Measurements from ENCODE around the gene WEE2. TPM values are rescaled to one million over a fixed set of nuclear protein-coding genes. Genes with fewer than 3 reads are reported as not detected.

Gene WEE2
- total and polyA plus RNA-seq, 4 donors, result not detected

- ATAC-seq (ENCODE audit: insufficient read depth, low FRiP score) (no peak), DNase-seq (no peak)
- no peaks in the 10 kb centered on the region for H3K9me3 ChIP-seq (ENCODE audit: control insufficient read depth in 4 of 4, insufficient read depth in 3 of 4, low read length in 3 of 4)
- H3K9ac ChIP-seq (ENCODE audit: insufficient read depth in 1 of 2, low read length in 2 of 2), result no peak overlapping the region
- TF ChIP-seq CTCF (IDR thresholded peaks at IDR 0.05; ENCODE audit: control extremely low read depth, extremely low read depth), result no peak
- H3K27ac ChIP-seq (ENCODE audit: low read depth in 1 of 2, low read length in 1 of 2), result no peak overlapping the region
- H3K4me3 ChIP-seq, result no peak overlapping the region
- 94 to 96% methylated on average over 1 of the region's 1 CpG for WGBS, 2 donors
- H3K36me3 ChIP-seq (ENCODE audit: control insufficient read depth in 4 of 4, insufficient read depth in 4 of 4, low read length in 4 of 4), result no peaks in the 10 kb centered on the region
- H3K4me1 ChIP-seq (ENCODE audit: control insufficient read depth in 5 of 5, insufficient read depth in 5 of 5, low read length in 5 of 5), result no peaks in the 10 kb centered on the region
- no peaks in the 10 kb centered on the region for H3K27me3 ChIP-seq (ENCODE audit: control insufficient read depth in 3 of 3, insufficient read depth in 3 of 3, low read length in 2 of 3)
Observed at GRCh38 chr7:141717450-141717849, 9.3 kb downstream of the WEE2 start.

GRCh38 chr7:141722529-141722928 lies 14.4 kb downstream of the WEE2 start:
- DNase-seq (no peak), ATAC-seq (ENCODE audit: insufficient read depth, low FRiP score) (no peak)
- no peak overlapping the region for H3K27ac ChIP-seq (ENCODE audit: low read depth in 1 of 2, low read length in 1 of 2)
- no peaks in the 10 kb centered on the region for H3K27me3 ChIP-seq (ENCODE audit: control insufficient read depth in 3 of 3, insufficient read depth in 3 of 3, low read length in 2 of 3)
- H3K4me1 ChIP-seq (ENCODE audit: control insufficient read depth in 5 of 5, insufficient read depth in 5 of 5, low read length in 5 of 5), result no peaks in the 10 kb centered on the region
- H3K9ac ChIP-seq (ENCODE audit: insufficient read depth in 1 of 2, low read length in 2 of 2), result no peak overlapping the region
- no peak overlapping the region for H3K4me3 ChIP-seq
- TF ChIP-seq CTCF (IDR thresholded peaks at IDR 0.05; ENCODE audit: control extremely low read depth, extremely low read depth), result no peak
- no peaks in the 10 kb centered on the region for H3K36me3 ChIP-seq (ENCODE audit: control insufficient read depth in 4 of 4, insufficient read depth in 4 of 4, low read length in 4 of 4)
- WGBS, 2 donors, result 92 to 99% methylated on average over 2 of the region's 2 CpGs
- no peaks in the 10 kb centered on the region for H3K9me3 ChIP-seq (ENCODE audit: control insufficient read depth in 4 of 4, insufficient read depth in 3 of 4, low read length in 3 of 4)

GRCh38 chr7:141729020-141729419 lies 20.9 kb downstream of the WEE2 start:
- no peak for TF ChIP-seq CTCF (IDR thresholded peaks at IDR 0.05; ENCODE audit: control extremely low read depth, extremely low read depth)
- ATAC-seq (ENCODE audit: insufficient read depth, low FRiP score), result no peak
- WGBS, 2 donors, result 90 to 96% methylated on average over 1 of the region's 1 CpG

GRCh38 chr7:141731476-141732149 lies 23.5 kb downstream of the WEE2 start:
- TF ChIP-seq CTCF (IDR thresholded peaks at IDR 0.05; ENCODE audit: control extremely low read depth, extremely low read depth), result no peak
- 86 to 89% methylated on average over 24 of the region's 24 CpGs for WGBS, 2 donors
- H3K27ac ChIP-seq (ENCODE audit: low read depth in 1 of 2, low read length in 1 of 2), result no peak overlapping the region

More at GRCh38 chr7:141729020-141729419, 20.9 kb downstream of the WEE2 start:
- Histone ChIP-seq H3K27me3 (ENCODE audit: control insufficient read depth in 3 of 3, insufficient read depth in 3 of 3, low read length in 2 of 3) (peaks cover 0 to 3% (median 0%) of the 10 kb centered on the region in 3 donors), H3K4me3 (no peak overlapping the region), H3K36me3 (ENCODE audit: control insufficient read depth in 4 of 4, insufficient read depth in 4 of 4, low read length in 4 of 4) (no peaks in the 10 kb centered on the region), H3K9me3 (ENCODE audit: control insufficient read depth in 4 of 4, insufficient read depth in 3 of 4, low read length in 3 of 4) (no peaks in the 10 kb centered on the region), H3K9ac (ENCODE audit: insufficient read depth in 1 of 2, low read length in 2 of 2) (no peak overlapping the region), H3K27ac (ENCODE audit: low read depth in 1 of 2, low read length in 1 of 2) (no peak overlapping the region), H3K4me1 (ENCODE audit: control insufficient read depth in 5 of 5, insufficient read depth in 5 of 5, low read length in 5 of 5) (no peaks in the 10 kb centered on the region)
- DNase-seq, result no peak

More at GRCh38 chr7:141731476-141732149, 23.5 kb downstream of the WEE2 start:
- Histone ChIP-seq H3K4me3 (no peak overlapping the region), H3K4me1 (ENCODE audit: control insufficient read depth in 5 of 5, insufficient read depth in 5 of 5, low read length in 5 of 5) (no peaks in the 10 kb centered on the region), H3K9ac (ENCODE audit: insufficient read depth in 1 of 2, low read length in 2 of 2) (no peak overlapping the region), H3K36me3 (ENCODE audit: control insufficient read depth in 4 of 4, insufficient read depth in 4 of 4, low read length in 4 of 4) (no peaks in the 10 kb centered on the region), H3K9me3 (ENCODE audit: control insufficient read depth in 4 of 4, insufficient read depth in 3 of 4, low read length in 3 of 4) (no peaks in the 10 kb centered on the region), H3K27me3 (ENCODE audit: control insufficient read depth in 3 of 3, insufficient read depth in 3 of 3, low read length in 2 of 3) (peaks cover 0 to 3% (median 0%) of the 10 kb centered on the region in 3 donors)
- no peak for DNase-seq
- no peak for ATAC-seq (ENCODE audit: insufficient read depth, low FRiP score)
